Common myeloid progenitor, CD34-positive (primary cell): Measurements from ENCODE around the gene NTM.
"Not testable (repeated sequence)": the region's sequence is repeated elsewhere in the genome, so short reads cannot be mapped to it uniquely, and the experiment has no call there.

Experiments
- CTCF ChIA-PET: fragments of 350-600 bp; sonication (Branson Sonifier 250); formaldehyde crosslinking; loops from one replicate; lab custom pipeline; 2021; ENCODE audit warnings: antibody characterized with exemption; lab: Charles Lee
- POLR2A ChIA-PET: fragments of 350-600 bp; sonication (Branson Sonifier 250); formaldehyde crosslinking; loops from one replicate; lab custom pipeline; 2021; ENCODE audit warnings: antibody characterized with exemption; lab: Charles Lee
- DNase-seq, 3 donors: peaks; one replicate each; pipeline versions ENCODE4 v3.0.0 to v3.0.0-alpha.2; 2013
- H3K27ac ChIP-seq, 2 experiments: 1 replicate in 1 of 2; 2 replicates in 1 of 2; pipeline ENCODE4 v1.7.0; 2013; ENCODE audit warnings: inconsistent platforms in 2 of 2, low read length in 2 of 2, mild to moderate bottlenecking in 2 of 2, low read depth in 1 of 2, moderate library complexity in 1 of 2; ENCODE audit not compliant: severe bottlenecking in 2 of 2, insufficient read depth in 1 of 2, poor library complexity in 1 of 2
- H3K27me3 ChIP-seq, 5 experiments: replicated peaks in 2 of 5; 1 replicate in 3 of 5; 2 replicates in 2 of 5; pipeline versions ENCODE4 v1.6.1 to v1.7.0; 2013; ENCODE audit warnings: low read length in 4 of 5, mild to moderate bottlenecking in 2 of 5, moderate library complexity in 2 of 5, inconsistent platforms in 1 of 5; ENCODE audit not compliant: insufficient read depth in 5 of 5, control insufficient read depth in 4 of 5
- H3K36me3 ChIP-seq, 4 experiments: 1 replicate in 2 of 4; 2 replicates in 2 of 4; pipeline versions ENCODE4 v1.6.1 to v1.7.0; 2013; ENCODE audit warnings: low read length in 3 of 4, control low read depth in 1 of 4, mild to moderate bottlenecking in 1 of 4; ENCODE audit not compliant: control insufficient read depth in 4 of 4, insufficient read depth in 4 of 4
- H3K4me1 ChIP-seq, 4 experiments: 1 replicate in 3 of 4; 2 replicates in 1 of 4; pipeline versions ENCODE4 v1.6.1 to v1.7.1; 2013; ENCODE audit warnings: low read length in 3 of 4, mild to moderate bottlenecking in 3 of 4, control low read depth in 1 of 4, inconsistent platforms in 1 of 4, moderate library complexity in 1 of 4; ENCODE audit not compliant: control insufficient read depth in 4 of 4, insufficient read depth in 4 of 4; ENCODE audit errors: control extremely low read depth in 1 of 4
- H3K4me3 ChIP-seq, 7 experiments: 1 replicate in 4 of 7; 2 replicates in 3 of 7; pipeline versions ENCODE4 v1.5.1 to v1.7.0; 2013; ENCODE audit warnings: mild to moderate bottlenecking in 7 of 7, low read length in 6 of 7, moderate library complexity in 6 of 7, inconsistent platforms in 2 of 7, low read depth in 2 of 7, control low read depth in 1 of 7; ENCODE audit not compliant: insufficient read depth in 4 of 7, control insufficient read depth in 1 of 7; ENCODE audit errors: extremely low read depth in 1 of 7
- H3K9me3 ChIP-seq, 5 experiments: 1 replicate in 4 of 5; 2 replicates in 1 of 5; pipeline versions ENCODE4 v1.6.1 to v1.7.1; 2013; ENCODE audit warnings: low read length in 4 of 5, mild to moderate bottlenecking in 2 of 5, inconsistent platforms in 1 of 5, low read depth in 1 of 5, moderate library complexity in 1 of 5; ENCODE audit not compliant: control insufficient read depth in 4 of 5, insufficient read depth in 2 of 5; ENCODE audit errors: control extremely low read depth in 1 of 5
- WGBS: methylation state at CpG from one replicate; pipeline ENCODE4 v1.1.5; 2013; ENCODE audit not compliant: insufficient coverage; 5-methylcytosine and 5-hydroxymethylcytosine counted together

Gene NTM

DNA sequence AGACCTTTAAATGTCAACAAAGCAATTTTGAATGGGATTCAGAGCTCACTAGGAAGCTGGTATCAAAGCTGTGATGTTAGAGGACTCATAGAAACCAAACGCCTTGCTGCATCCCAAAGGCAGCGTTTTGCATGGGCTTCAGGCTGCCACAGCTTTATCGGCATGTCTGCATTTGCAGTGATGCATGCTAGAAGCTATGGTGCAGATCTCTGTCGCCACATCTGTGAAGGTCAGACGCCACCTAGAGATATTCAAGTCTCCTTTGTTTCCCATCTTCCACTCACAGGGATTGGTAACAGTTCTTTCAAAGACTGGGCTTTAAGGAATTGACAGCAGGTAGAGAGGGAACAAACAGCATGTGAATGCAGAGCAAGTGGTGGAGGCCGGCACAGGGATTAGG, 47.8 kb downstream of the NTM start:
- Histone ChIP-seq H3K4me3 (no peak overlapping the region), H3K4me1 (no peaks in the 10 kb centered on the region), H3K27me3 (peaks cover 0 to 6% (median 4%) of the 10 kb centered on the region in 5 experiments), H3K9me3 (no peaks in the 10 kb centered on the region), H3K27ac (no peak overlapping the region), H3K36me3 (no peaks in the 10 kb centered on the region)
- WGBS, result 79% methylated on average over 5 of the region's 6 CpGs
- no peak for DNase-seq
- ChIA-PET POLR2A (interaction anchor here (0.7 kb wide), 1 partner anchor 124 kb away, joined by 4 read pairs; no protein-coding TSS in a partner anchor), CTCF (no interaction called here)

DNA sequence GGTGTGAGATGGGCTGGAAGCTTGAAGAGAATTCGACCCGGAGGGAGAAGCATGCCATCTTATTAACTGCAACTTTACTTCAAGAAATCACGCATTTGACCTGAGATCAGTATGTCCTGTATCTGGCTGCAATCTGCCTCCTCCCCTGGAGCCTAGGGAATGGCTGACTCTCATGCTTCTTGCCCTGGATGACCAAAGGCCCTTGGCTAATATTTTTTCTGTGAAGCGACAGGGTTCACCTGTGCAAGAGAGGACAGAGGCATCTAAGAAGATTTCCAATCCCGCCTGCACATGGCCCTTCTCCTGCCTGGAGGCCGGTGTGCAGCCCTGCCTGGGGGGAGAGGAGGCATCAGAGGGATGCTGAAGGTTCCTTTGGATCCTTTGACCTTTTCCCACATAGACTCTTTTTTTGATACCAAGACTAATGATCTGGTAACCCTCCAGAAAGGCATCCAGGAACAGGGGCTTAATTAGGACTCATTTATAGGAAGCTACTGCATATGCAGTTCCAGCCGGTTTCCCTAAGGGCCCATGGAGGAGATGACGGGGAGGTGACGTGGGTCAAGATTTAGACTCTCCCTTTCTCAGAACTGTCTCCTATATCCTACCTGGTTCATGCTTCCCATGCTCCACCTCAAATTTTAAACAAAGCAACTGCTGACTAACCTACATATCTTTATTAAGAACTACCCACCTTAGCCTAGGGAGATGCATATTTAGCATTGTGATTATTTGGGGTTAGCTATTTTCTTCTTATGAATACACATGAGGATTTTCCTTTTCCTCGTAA, 50.8 kb downstream of the NTM start:
- ChIA-PET POLR2A (no interaction called here), CTCF (no interaction called here)
- no peak overlapping the region for H3K27ac ChIP-seq
- no peak for DNase-seq
- H3K27me3 ChIP-seq, result peaks cover 0 to 10% (median 4%) of the 10 kb centered on the region in 5 experiments
- no peaks in the 10 kb centered on the region for H3K9me3 ChIP-seq
- no peak overlapping the region for H3K4me3 ChIP-seq
- 96% methylated on average over 8 of the region's 10 CpGs for WGBS
- no peaks in the 10 kb centered on the region for H3K4me1 ChIP-seq
- H3K36me3 ChIP-seq, result no peaks in the 10 kb centered on the region

DNA sequence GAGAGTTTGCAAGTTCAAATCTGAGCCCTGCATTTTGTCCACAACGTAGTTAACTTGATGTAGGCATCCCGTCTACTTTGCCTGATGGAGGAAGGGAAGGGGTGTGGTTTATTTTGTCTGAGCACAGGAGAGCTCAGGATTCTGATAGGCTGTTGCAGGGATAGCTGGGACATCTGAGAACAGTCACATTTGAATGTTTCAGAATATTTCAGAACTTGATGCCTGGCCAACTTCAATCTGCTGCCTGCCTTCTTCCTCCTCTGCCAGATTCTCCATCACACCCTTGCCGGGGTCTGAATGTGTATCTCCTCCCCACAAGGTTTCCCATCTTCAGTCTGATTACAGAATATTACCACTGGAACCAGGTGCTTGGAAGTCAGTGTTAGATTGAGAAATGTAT, 51.6 kb downstream of the NTM start:
- Histone ChIP-seq H3K4me3 (no peak overlapping the region), H3K36me3 (no peaks in the 10 kb centered on the region), H3K27ac (no peak overlapping the region), H3K9me3 (no peaks in the 10 kb centered on the region), H3K4me1 (no peaks in the 10 kb centered on the region), H3K27me3 (peaks cover 0 to 10% (median 4%) of the 10 kb centered on the region in 5 experiments)
- no peak for DNase-seq
- CTCF ChIA-PET, result no interaction called here
- no CpG with 5 or more reads among the region's 3 CpGs for WGBS
- POLR2A ChIA-PET, result no interaction called here

DNA sequence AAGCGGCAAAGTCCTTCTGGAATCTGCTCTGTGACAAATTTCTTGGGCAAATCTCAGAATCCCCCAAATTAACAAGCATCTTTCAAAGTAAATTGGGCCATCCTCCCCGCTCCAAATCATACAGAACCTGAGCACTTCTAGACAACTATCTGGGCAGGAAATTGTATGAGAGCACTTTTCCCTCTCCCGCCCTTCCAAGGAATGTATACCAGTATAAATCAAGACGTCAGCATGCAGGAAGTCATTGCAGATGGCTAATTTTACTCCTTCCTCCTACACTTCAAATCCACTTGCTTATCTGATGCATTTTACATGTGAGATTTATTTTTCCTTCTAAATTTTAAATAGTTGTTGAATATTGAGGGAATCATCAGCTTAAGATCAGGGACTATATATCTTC, 52.1 kb downstream of the NTM start:
- 49% methylated on average over 2 of the region's 4 CpGs for WGBS
- POLR2A ChIA-PET, result no interaction called here
- no peak for DNase-seq

DNA sequence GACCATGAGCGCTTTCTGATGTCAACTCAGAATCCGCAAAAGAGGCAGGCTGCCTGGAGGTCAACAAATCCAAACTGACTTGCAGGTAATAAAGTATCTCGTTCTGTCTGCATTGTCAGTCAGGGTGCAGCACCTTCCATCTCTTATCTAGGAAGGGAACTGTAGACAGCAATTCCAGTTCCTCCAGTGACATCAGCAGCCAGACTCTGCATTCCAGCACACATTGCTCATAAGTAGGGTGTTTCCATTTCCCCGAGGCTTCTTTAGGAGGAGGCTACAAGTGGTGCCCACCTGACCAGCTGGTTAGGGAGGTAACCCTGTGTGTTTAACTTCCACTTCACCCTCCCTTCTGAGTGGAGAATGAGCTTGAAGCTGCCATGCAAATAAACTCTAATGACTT, 53.3 kb downstream of the NTM start:
- POLR2A ChIA-PET, result no interaction called here
- Histone ChIP-seq H3K27ac (no peak overlapping the region), H3K4me1 (no peaks in the 10 kb centered on the region), H3K9me3 (no peaks in the 10 kb centered on the region), H3K27me3 (peaks cover 0 to 10% (median 4%) of the 10 kb centered on the region in 5 experiments), H3K4me3 (no peak overlapping the region), H3K36me3 (no peaks in the 10 kb centered on the region)
- WGBS, result 73% methylated on average over 4 of the region's 4 CpGs
- CTCF ChIA-PET, result no interaction called here
- no peak for DNase-seq

More for the DNA sequence above, 52.1 kb downstream of the NTM start:
- no peak overlapping the region for H3K4me3 ChIP-seq
- no peaks in the 10 kb centered on the region for H3K36me3 ChIP-seq
- H3K27ac ChIP-seq, result no peak overlapping the region
- H3K9me3 ChIP-seq, result no peaks in the 10 kb centered on the region
- no peaks in the 10 kb centered on the region for H3K4me1 ChIP-seq
- H3K27me3 ChIP-seq, result peaks cover 0 to 10% (median 4%) of the 10 kb centered on the region in 5 experiments
- CTCF ChIA-PET, result no interaction called here

DNA sequence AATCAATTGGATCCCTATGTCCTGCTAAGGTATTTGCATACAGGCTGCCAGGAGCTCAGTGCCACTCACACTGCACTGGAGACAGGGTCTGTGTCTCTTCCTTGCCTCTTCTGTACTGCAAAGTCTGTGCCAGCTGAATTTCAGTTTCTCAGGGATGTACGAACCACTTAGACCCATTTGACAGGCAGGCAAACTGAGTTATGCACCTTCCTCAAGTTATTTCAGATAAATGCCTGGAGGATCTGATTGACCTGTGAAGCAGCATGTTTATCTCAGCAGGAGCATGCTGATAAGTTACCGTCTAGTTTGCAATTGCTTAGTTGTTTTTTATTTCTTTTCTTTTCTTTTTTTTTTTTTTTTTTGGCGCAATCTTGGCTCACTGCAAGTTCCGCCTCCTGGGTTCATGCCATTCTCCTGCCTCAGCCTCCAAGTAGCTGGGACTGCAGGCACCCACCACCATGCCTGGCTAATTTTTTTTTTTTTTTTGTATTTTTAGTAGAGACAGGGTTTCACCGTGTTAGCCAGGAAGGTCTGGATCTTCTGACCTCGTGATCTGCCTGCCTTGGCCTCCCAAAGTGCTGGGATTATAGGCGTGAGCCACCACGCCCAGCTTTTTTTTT, 54.0 kb downstream of the NTM start:
- POLR2A ChIA-PET, H3K27ac ChIP-seq: not testable (repeated sequence)
- WGBS, result 97% methylated on average over 5 of the region's 8 CpGs

DNA sequence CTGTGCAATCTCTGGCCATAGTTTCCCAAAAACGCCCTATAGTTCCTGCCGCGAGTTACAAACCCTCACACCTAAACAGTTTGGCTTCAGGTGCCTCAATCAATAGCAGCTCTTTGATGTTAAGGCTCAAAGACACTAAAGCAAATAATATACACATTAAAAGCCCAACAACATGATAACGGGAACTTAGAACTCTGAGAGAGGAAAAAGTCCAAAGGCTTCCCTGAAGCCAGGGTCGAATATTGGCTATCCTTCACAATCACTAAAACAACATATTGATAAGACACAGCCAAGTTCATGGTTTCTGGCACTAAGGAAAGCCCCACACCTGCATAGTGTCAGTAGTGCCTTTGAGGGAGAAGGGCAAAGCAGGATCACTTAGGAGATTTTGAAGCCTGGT, 54.9 kb downstream of the NTM start:
- no peak overlapping the region for H3K27ac ChIP-seq
- H3K36me3 ChIP-seq, result no peaks in the 10 kb centered on the region
- WGBS, result 70% methylated on average over 2 of the region's 5 CpGs
- CTCF ChIA-PET, result no interaction called here
- no peaks in the 10 kb centered on the region for H3K9me3 ChIP-seq
- DNase-seq, result no peak
- H3K27me3 ChIP-seq, result peaks cover 0 to 10% (median 4%) of the 10 kb centered on the region in 5 experiments
- H3K4me1 ChIP-seq, result no peaks in the 10 kb centered on the region
- no peak overlapping the region for H3K4me3 ChIP-seq
- POLR2A ChIA-PET, result no interaction called here

More for the DNA sequence above, 54.0 kb downstream of the NTM start:
- H3K4me3 ChIP-seq, H3K36me3 ChIP-seq, H3K9me3 ChIP-seq, H3K4me1 ChIP-seq, DNase-seq, CTCF ChIA-PET: not testable (repeated sequence)
- H3K27me3 ChIP-seq, result peaks cover 0 to 10% (median 4%) of the 10 kb centered on the region in 5 experiments
